HepG2 (cell line): Measurements from ENCODE around the gene APOC4. TPM values are rescaled to one million over a fixed set of nuclear protein-coding genes. Genes with fewer than 3 reads are reported as not detected.
A peak's percentile ranks its signal among the peaks of the same experiment; 100 is the strongest.

ENCODE experiments used
- ATAC-seq: fragments of 200-7000 bp; cut with Tn5 transposase; 3 replicates; pipeline ENCODE4 v1.9.1; 2020; ENCODE audit warnings: mild to moderate bottlenecking, moderate library complexity
- BruUV-seq: library from RNA; stranded (reverse); fragments of 400-500 nt; replicated peaks from 2 replicates; lab custom pipeline; 2021; lab: Mats Ljungman, UMichigan
- CTCF ChIA-PET: fragments of 300-600 bp; formaldehyde crosslinking; extraction: SDS; loops from one replicate; lab custom pipeline; 2021; ENCODE audit warnings: low total read pairs, inconsistent platforms, low intra/inter-chr PET ratio; lab: Yijun Ruan, JAX
- POLR2A ChIA-PET: fragments of 350-600 bp; sonication (Branson Sonifier 250); formaldehyde crosslinking; loops from one replicate; lab custom pipeline; 2020; ENCODE audit warnings: antibody characterized with exemption, inconsistent platforms; lab: Yijun Ruan, JAX
- DNase-seq: peaks from one replicate; pipeline ENCODE4 v3.0.0-alpha.2; 2015; ENCODE audit warnings: low spot score
- FAIRE-seq: peaks from 3 replicates; lab custom pipeline; 2011; peaks lifted over from hg19 to GRCh38; lab: Jason Lieb, UNC
- H2AFZ ChIP-seq: one replicate; pipeline ENCODE4 v1.6.1; 2011; ENCODE audit warnings: low read length, inconsistent platforms
- H3K27ac ChIP-seq: fragments of 300-600 bp; 3 replicates; pipeline ENCODE4 v1.8.0; 2011; ENCODE audit warnings: mixed run types, mild to moderate bottlenecking, mixed read lengths, low read length, inconsistent platforms; ENCODE audit not compliant: insufficient read depth; ENCODE audit errors: extremely low read length
- H3K27me3 ChIP-seq, 2 experiments: fragments of 200-600 bp in 1 of 2; 2 replicates in 1 of 2; 3 replicates in 1 of 2; pipeline versions ENCODE4 v1.6.0 to v1.8.0; 2011; ENCODE audit warnings: low read length in 2 of 2, mild to moderate bottlenecking in 2 of 2, moderate library complexity in 2 of 2, inconsistent platforms in 1 of 2; ENCODE audit not compliant: insufficient read depth in 2 of 2, control insufficient read depth in 1 of 2
- H3K36me3 ChIP-seq, 2 experiments: fragments of 200-600 bp in 1 of 2; replicated peaks in 1 of 2; 2 replicates in 1 of 2; 3 replicates in 1 of 2; pipeline versions ENCODE4 v1.5.1 to v1.8.0; 2011; ENCODE audit warnings: low read length in 2 of 2, inconsistent platforms in 1 of 2; ENCODE audit not compliant: insufficient read depth in 2 of 2, control insufficient read depth in 1 of 2
- H3K4me1 ChIP-seq: 2 replicates; pipeline ENCODE4 v1.5.1; 2012; ENCODE audit warnings: low read length, inconsistent platforms; ENCODE audit not compliant: insufficient read depth
- H3K4me2 ChIP-seq: 2 replicates; pipeline ENCODE4 v1.6.0; 2011; ENCODE audit warnings: low read depth, low read length, inconsistent platforms
- H3K4me3 ChIP-seq, 3 experiments: fragments of 200-600 bp in 1 of 3; sonication (generic), shearing (Covaris generic) in 1 of 3; replicated peaks in 1 of 3; 2 replicates each; pipeline ENCODE4 v1.5.1; 2011 to 2016; ENCODE audit warnings: low read length in 3 of 3, inconsistent platforms in 2 of 3, low read depth in 2 of 3, mild to moderate bottlenecking in 2 of 3, control low read depth in 1 of 3, mixed read lengths in 1 of 3; ENCODE audit not compliant: insufficient read depth in 1 of 3
- H3K79me2 ChIP-seq: one replicate; pipeline ENCODE4 v1.6.1; 2011; ENCODE audit warnings: low read length, inconsistent platforms; ENCODE audit not compliant: insufficient read depth
- H3K9ac ChIP-seq: 2 replicates; pipeline ENCODE4 v1.6.0; 2011; ENCODE audit warnings: mild to moderate bottlenecking, low read depth, low read length, inconsistent platforms; ENCODE audit not compliant: insufficient read depth
- H3K9me3 ChIP-seq: 2 replicates; pipeline ENCODE4 v1.5.1; 2012; ENCODE audit warnings: mild to moderate bottlenecking, low read length
- H4K20me1 ChIP-seq: 2 replicates; pipeline ENCODE4 v1.6.0; 2011; ENCODE audit warnings: inconsistent platforms, mild to moderate bottlenecking, low read length, moderate library complexity; ENCODE audit not compliant: insufficient read depth
- CERS6 ChIP-seq: sonication (generic); formaldehyde crosslinking; IDR thresholded peaks from 2 replicates; pipeline ENCODE4 v1.5.0; 2020; ENCODE audit warnings: missing genetic modification reagents
- ETV5 ChIP-seq: IDR thresholded peaks from 2 replicates; pipeline ENCODE4 v1.6.1; 2018; ENCODE audit warnings: missing biosample characterization, missing genetic modification reagents, inconsistent platforms, borderline replicate concordance
- FOXA1 ChIP-seq, 2 experiments: fragments of 450-650 bp in 1 of 2; sonication (generic) in 1 of 2; formaldehyde crosslinking in 1 of 2; IDR thresholded peaks; 2 replicates each; pipeline versions ENCODE4 v1.4.0 to v1.6.1; 2016 to 2020; ENCODE audit warnings: missing genetic modification reagents in 1 of 2
- GATAD2A ChIP-seq: IDR thresholded peaks from 2 replicates; pipeline ENCODE4 v1.6.1; 2016
- GTF2F1 ChIP-seq: fragments of 150-350 bp; IDR thresholded peaks from 2 replicates; pipeline ENCODE4 v1.6.1; 2014; ENCODE audit warnings: low read length
- KAT2B ChIP-seq: fragments of 150-350 bp; IDR thresholded peaks from 2 replicates; pipeline ENCODE4 v1.6.1; 2014; ENCODE audit warnings: low read depth, low read length, borderline replicate concordance
- MED1 ChIP-seq: sonication (generic); formaldehyde crosslinking; IDR thresholded peaks from 2 replicates; pipeline ENCODE4 v1.4.0; 2020; ENCODE audit warnings: missing genetic modification reagents
- MIXL1 ChIP-seq: IDR thresholded peaks from 2 replicates; pipeline ENCODE4 v1.6.1; 2016
- MYNN ChIP-seq: sonication (generic); formaldehyde crosslinking; IDR thresholded peaks from 2 replicates; pipeline ENCODE4 v1.4.0; 2020; ENCODE audit warnings: mild to moderate bottlenecking, low read depth, missing genetic modification reagents
- NR2F6 ChIP-seq, 2 experiments: IDR thresholded peaks; 2 replicates each; pipeline ENCODE4 v1.6.1; 2016; ENCODE audit warnings: antibody characterized with exemption in 1 of 2, mild to moderate bottlenecking in 1 of 2
- RXRB ChIP-seq: IDR thresholded peaks from 2 replicates; pipeline ENCODE4 v1.6.1; 2016; ENCODE audit warnings: borderline replicate concordance, missing genetic modification reagents, missing compliant biosample characterization
- SOX6 ChIP-seq, 2 experiments: fragments of 450-650 bp in 1 of 2; sonication (generic) in 1 of 2; formaldehyde crosslinking in 1 of 2; IDR thresholded peaks; 2 replicates each; pipeline versions ENCODE4 v1.4.0 to v1.6.1; 2017 to 2020; ENCODE audit warnings: antibody characterized with exemption in 1 of 2, mild to moderate bottlenecking in 1 of 2, missing genetic modification reagents in 1 of 2
- THAP11 ChIP-seq: IDR thresholded peaks from 2 replicates; pipeline ENCODE4 v1.6.1; 2016; ENCODE audit warnings: missing biosample characterization, missing genetic modification reagents
- ZBTB25 ChIP-seq: IDR thresholded peaks from 2 replicates; pipeline ENCODE4 v1.6.1; 2018; ENCODE audit warnings: missing genetic modification reagents
- ZKSCAN1 ChIP-seq: fragments of 150-350 bp; IDR thresholded peaks from 2 replicates; pipeline ENCODE4 v1.6.1; 2014; ENCODE audit warnings: low read length
- ZKSCAN8 ChIP-seq: IDR thresholded peaks from 2 replicates; pipeline ENCODE4 v1.6.1; 2016; ENCODE audit warnings: borderline replicate concordance, missing genetic modification reagents, missing compliant biosample characterization
- ZMYM3 ChIP-seq: sonication (generic); formaldehyde crosslinking; IDR thresholded peaks from 2 replicates; pipeline ENCODE4 v1.5.1; 2020; ENCODE audit warnings: mild to moderate bottlenecking, missing genetic modification reagents
- ZNF205 ChIP-seq: IDR thresholded peaks from 2 replicates; pipeline ENCODE4 v1.6.1; 2018; ENCODE audit warnings: missing biosample characterization, missing genetic modification reagents
- ZNF331 ChIP-seq: sonication (generic); formaldehyde crosslinking; IDR thresholded peaks from 2 replicates; pipeline ENCODE4 v1.4.0; 2020; ENCODE audit warnings: missing genetic modification reagents
- ZNF552 ChIP-seq: sonication (generic); formaldehyde crosslinking; IDR thresholded peaks from 2 replicates; pipeline ENCODE4 v1.9.0; 2022; ENCODE audit warnings: missing genetic modification reagents, mild to moderate bottlenecking, borderline replicate concordance
- ZNF607 ChIP-seq: sonication (generic); formaldehyde crosslinking; IDR thresholded peaks from 2 replicates; pipeline ENCODE4 v1.5.1; 2020; ENCODE audit warnings: missing genetic modification reagents, mild to moderate bottlenecking, borderline replicate concordance
- WGBS: methylation state at CpG from one replicate; pipeline ENCODE4 v1.1.6; 2017; ENCODE audit warnings: low lambda C conversion rate; 5-methylcytosine and 5-hydroxymethylcytosine counted together
- in situ Hi-C: cut with HindIII; loops from 2 replicates; pipeline ENCODE4 v1.10.0; 2017; ENCODE audit warnings: low pct_unique_long_range_greater_than_20kb; ENCODE audit not compliant: extremely low pct_ligation_motif_present
- intact Hi-C: fragments of 100-400 bp; cut with micrococcal nuclease; formaldehyde crosslinking; loops from one replicate; pipeline ENCODE4 v1.10.0; 2022; ENCODE audit not compliant: unreplicated experiment
- polyA plus RNA-seq, 8 experiments: library from polyadenylated mRNA; depleted of rRNA in 3 of 8; stranded (reverse) in 7 of 8; unstranded in 1 of 8; fragments of >200 nt; fragmentation: Illumina TruSeq in 4 of 8; extraction: Trizol in 4 of 8; gene quantifications; 2 replicates each; pipeline versions ENCODE4 v1.2.1 to v1.2.3, GENCODE V29; 2011 to 2016; ENCODE audit warnings: low read depth in 4 of 8, missing spikeins in 1 of 8, mixed read lengths in 1 of 8; ENCODE audit not compliant: insufficient read depth in 1 of 8
- total RNA-seq, 5 experiments: library from RNA; depleted of rRNA; stranded (reverse); fragments of >200 nt; fragmentation: Illumina TruSeq; extraction: Trizol; gene quantifications; 2 replicates each; pipeline ENCODE4 v1.2.3, GENCODE V29; 2016; ENCODE audit warnings: low read depth in 1 of 5
- TF ChIP-seq, protein P1 (sequence below): sonication (generic); formaldehyde crosslinking; IDR thresholded peaks from 2 replicates; pipeline ENCODE4 v1.8.1; 2022; ENCODE audit warnings: low read depth, mild to moderate bottlenecking, missing genetic modification reagents

APOC4 gene
- total and polyA plus RNA-seq, 2 of the 13 experiments (the other 11 are each of a cell fraction or from before 2014, with no cell fraction given) = 0.46 TPM; not detected in 1

DNA sequence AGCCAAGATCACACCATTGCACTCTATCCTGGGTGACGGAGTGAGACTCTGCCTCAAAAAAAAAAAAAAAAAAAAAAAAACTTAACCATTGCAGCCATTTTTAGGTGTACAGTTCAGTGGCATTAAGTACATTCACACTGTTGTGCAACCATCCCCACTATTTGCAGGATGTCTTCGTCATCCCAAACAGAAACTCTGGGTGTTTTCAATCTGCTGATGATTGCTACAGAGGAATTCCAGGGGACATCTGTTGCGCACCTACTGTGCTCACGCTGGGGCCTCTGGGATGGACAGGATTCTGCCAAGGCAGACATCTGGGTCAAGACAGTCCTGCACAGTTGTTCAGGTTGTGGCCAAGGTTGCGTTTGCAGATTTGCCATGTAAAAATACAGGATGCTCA, 2.4 kb upstream of the APOC4 start:
- H3K9ac ChIP-seq = no peak overlapping the region
- H3K27me3 ChIP-seq = no peaks in the 10 kb centered on the region
- H3K79me2 ChIP-seq = no peaks in the 10 kb centered on the region
- POLR2A ChIA-PET = interaction anchor here (0.7 to 1.2 kb wide), 4 partner anchors 8 to 34 kb away, joined by 3 to 5 read pairs (median 4); partner anchors contain the start of genes APOC1 and APOE
- H3K27ac ChIP-seq = peak overlapping the region; percentile 48
- DNase-seq (peak; percentile 83), FAIRE-seq (no peak), ATAC-seq (no peak)
- in situ Hi-C loops = no loop called here
- H4K20me1 ChIP-seq = no peaks in the 10 kb centered on the region
- no peak overlapping the region for H3K4me2 ChIP-seq
- CTCF ChIA-PET = no interaction called here
- peaks cover 87% of the 10 kb centered on the region for H3K4me1 ChIP-seq
- intact Hi-C loops = no loop called here
- no peak overlapping the region for H3K4me3 ChIP-seq
- no peaks in the 10 kb centered on the region for H3K9me3 ChIP-seq
- no peaks in the 10 kb centered on the region for H3K36me3 ChIP-seq
- no TSS peak for BruUV-seq
- 35% methylated on average over 5 of the region's 5 CpGs for WGBS
- H2AFZ ChIP-seq = no peak overlapping the region
- peak; percentile 22; the same call in 1 of the 2 replicates for TF ChIP-seq THAP11
- peak; percentile 98 for TF ChIP-seq ZKSCAN1
- peak; percentile 34; the same call in 1 of the 2 replicates for TF ChIP-seq NR2F6 (IDR thresholded peaks at IDR 0.05)
- peak; percentile 48 for TF ChIP-seq NR2F6 (CRISPR knock-in tag; IDR thresholded peaks at IDR 0.05)
- no peak for TF ChIP-seq KAT2B
- TF ChIP-seq GTF2F1 = no peak
- peak; percentile 51; the same call in 1 of the 2 replicates for TF ChIP-seq ETV5 (CRISPR knock-in tag)
- no peak for TF ChIP-seq FOXA1 (IDR thresholded peaks at IDR 0.05)
- peak; percentile 25; the same call in 1 of the 2 replicates for TF ChIP-seq FOXA1 (CRISPR knock-in tag; IDR thresholded peaks at IDR 0.05)
- TF ChIP-seq ZKSCAN8 (CRISPR knock-in tag) = no peak
- TF ChIP-seq, protein P1, sequence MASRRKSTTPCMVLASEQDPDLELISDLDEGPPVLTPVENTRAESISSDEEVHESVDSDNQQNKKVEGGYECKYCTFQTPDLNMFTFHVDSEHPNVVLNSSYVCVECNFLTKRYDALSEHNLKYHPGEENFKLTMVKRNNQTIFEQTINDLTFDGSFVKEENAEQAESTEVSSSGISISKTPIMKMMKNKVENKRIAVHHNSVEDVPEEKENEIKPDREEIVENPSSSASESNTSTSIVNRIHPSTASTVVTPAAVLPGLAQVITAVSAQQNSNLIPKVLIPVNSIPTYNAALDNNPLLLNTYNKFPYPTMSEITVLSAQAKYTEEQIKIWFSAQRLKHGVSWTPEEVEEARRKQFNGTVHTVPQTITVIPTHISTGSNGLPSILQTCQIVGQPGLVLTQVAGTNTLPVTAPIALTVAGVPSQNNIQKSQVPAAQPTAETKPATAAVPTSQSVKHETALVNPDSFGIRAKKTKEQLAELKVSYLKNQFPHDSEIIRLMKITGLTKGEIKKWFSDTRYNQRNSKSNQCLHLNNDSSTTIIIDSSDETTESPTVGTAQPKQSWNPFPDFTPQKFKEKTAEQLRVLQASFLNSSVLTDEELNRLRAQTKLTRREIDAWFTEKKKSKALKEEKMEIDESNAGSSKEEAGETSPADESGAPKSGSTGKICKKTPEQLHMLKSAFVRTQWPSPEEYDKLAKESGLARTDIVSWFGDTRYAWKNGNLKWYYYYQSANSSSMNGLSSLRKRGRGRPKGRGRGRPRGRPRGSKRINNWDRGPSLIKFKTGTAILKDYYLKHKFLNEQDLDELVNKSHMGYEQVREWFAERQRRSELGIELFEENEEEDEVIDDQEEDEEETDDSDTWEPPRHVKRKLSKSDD (CRISPR knock-in tag) = peak; percentile 69; the same call in 1 of the 2 replicates
- peak; percentile 49; the same call in 1 of the 2 replicates for TF ChIP-seq MIXL1
- peak; percentile 65 for TF ChIP-seq ZMYM3 (CRISPR knock-in tag)
- no peak for TF ChIP-seq MYNN
- TF ChIP-seq ZBTB25 = 0 out of 2 replicates have a peak, but pooled peaks have one; percentile 26
- TF ChIP-seq SOX6 (IDR thresholded peaks at IDR 0.05) = no peak
- peak; percentile 36; the same call in 1 of the 2 replicates for TF ChIP-seq SOX6 (CRISPR knock-in tag; IDR thresholded peaks at IDR 0.05)
- TF ChIP-seq ZNF331 = peak; percentile 39; the same call in 1 of the 2 replicates
- TF ChIP-seq ZNF552 = no peak
- TF ChIP-seq ZNF205 (CRISPR knock-in tag) = 0 out of 2 replicates have a peak, but pooled peaks have one; percentile 27
- peak; percentile 79 for TF ChIP-seq RXRB (CRISPR knock-in tag)
- no peak for TF ChIP-seq ZNF607
- TF ChIP-seq GATAD2A (CRISPR knock-in tag) = peak; percentile 87
- no peak for TF ChIP-seq CERS6 (CRISPR knock-in tag)
- TF ChIP-seq MED1 (CRISPR knock-in tag) = peak; percentile 73; the same call in 1 of the 2 replicates
